Keratinocyte (primary cell): Measurements from ENCODE around the gene TRAP1. TPM values are rescaled to one million over a fixed set of nuclear protein-coding genes. Genes with fewer than 3 reads are reported as not detected.

ENCODE experiments used
- DNase-seq: peaks from one replicate; pipeline ENCODE4 v3.0.0-alpha.2; 2011; ENCODE audit warnings: low read depth, missing footprints, low spot score
- FAIRE-seq: peaks from 2 replicates; lab custom pipeline; 2011; peaks lifted over from hg19 to GRCh38; lab: Jason Lieb, UNC
- H2AFZ ChIP-seq: 2 replicates; pipeline ENCODE4 v1.6.0; 2012; ENCODE audit warnings: low read length, control low read depth, inconsistent platforms; ENCODE audit not compliant: control insufficient read depth
- H3K27ac ChIP-seq: 2 replicates; pipeline ENCODE4 v1.5.1; 2011; ENCODE audit warnings: low read length; ENCODE audit not compliant: control insufficient read depth, insufficient read depth
- H3K27me3 ChIP-seq: 3 replicates; pipeline ENCODE4 v1.6.0; 2011; ENCODE audit warnings: low read length; ENCODE audit not compliant: control insufficient read depth, insufficient read depth; ENCODE audit errors: extremely low read depth
- H3K36me3 ChIP-seq, 2 experiments: 2 replicates in 1 of 2; 3 replicates in 1 of 2; pipeline ENCODE4 v1.5.1; 2011; ENCODE audit warnings: low read length in 2 of 2, mild to moderate bottlenecking in 1 of 2; ENCODE audit not compliant: control insufficient read depth in 2 of 2, insufficient read depth in 2 of 2; ENCODE audit errors: extremely low read depth in 1 of 2
- H3K4me1 ChIP-seq: 3 replicates; pipeline ENCODE4 v1.5.1; 2011; ENCODE audit warnings: low read length; ENCODE audit not compliant: control insufficient read depth, insufficient read depth; ENCODE audit errors: extremely low read depth
- H3K4me2 ChIP-seq: 3 replicates; pipeline ENCODE4 v1.6.0; 2011; ENCODE audit warnings: low read depth, low read length; ENCODE audit not compliant: control insufficient read depth, insufficient read depth; ENCODE audit errors: extremely low read depth
- H3K4me3 ChIP-seq, 3 experiments: fragments of 200-600 bp in 1 of 3; sonication (generic) in 1 of 3; 2 replicates in 2 of 3; 3 replicates in 1 of 3; pipeline ENCODE4 v1.5.1; 2011 to 2016; ENCODE audit warnings: low read length in 3 of 3, mild to moderate bottlenecking in 3 of 3, control low read depth in 2 of 3, inconsistent platforms in 1 of 3, low read depth in 1 of 3, mixed read lengths in 1 of 3, mixed run types in 1 of 3, moderate library complexity in 1 of 3; ENCODE audit not compliant: control insufficient read depth in 2 of 3, insufficient read depth in 2 of 3; ENCODE audit errors: extremely low read depth in 1 of 3
- H3K79me2 ChIP-seq: 2 replicates; pipeline ENCODE4 v1.6.0; 2012; ENCODE audit warnings: low read length; ENCODE audit not compliant: control insufficient read depth, insufficient read depth
- H3K9ac ChIP-seq: 3 replicates; pipeline ENCODE4 v1.6.0; 2011; ENCODE audit warnings: low read length; ENCODE audit not compliant: control insufficient read depth, insufficient read depth; ENCODE audit errors: extremely low read depth
- H3K9me1 ChIP-seq: 3 replicates; pipeline ENCODE4 v1.6.0; 2011; ENCODE audit warnings: low read length; ENCODE audit not compliant: control insufficient read depth, insufficient read depth; ENCODE audit errors: extremely low read depth
- H3K9me3 ChIP-seq: 2 replicates; pipeline ENCODE4 v1.5.1; 2012; ENCODE audit warnings: low read depth, low read length; ENCODE audit not compliant: control insufficient read depth
- H4K20me1 ChIP-seq: 3 replicates; pipeline ENCODE4 v1.6.0; 2011; ENCODE audit warnings: low read length; ENCODE audit not compliant: control insufficient read depth, insufficient read depth; ENCODE audit errors: extremely low read depth
- EZH2 ChIP-seq: IDR thresholded peaks from one replicate; pipeline ENCODE4 v1.6.1; 2012; ENCODE audit warnings: inconsistent platforms, mild to moderate bottlenecking, low read length, moderate library complexity
- dilution Hi-C: fragments of 300-500 bp; cut with MboI; formaldehyde crosslinking; loops from one replicate; pipeline ENCODE4 v1.7.0; 2020; ENCODE audit warnings: low sequenced_read_pairs; ENCODE audit not compliant: extremely low pct_ligation_motif_present
- polyA plus RNA-seq, 5 experiments: library from polyadenylated mRNA; depleted of rRNA in 3 of 5; stranded (reverse) in 3 of 5; stranded (forward) in 1 of 5; unstranded in 1 of 5; fragments of >200 nt; gene quantifications; 1 replicate in 1 of 5; 2 replicates in 3 of 5; 3 replicates in 1 of 5; pipeline versions ENCODE4 v1.2.1 to v1.2.3, GENCODE V29; 2011 to 2012; ENCODE audit warnings: missing spikeins in 2 of 5, low read depth in 1 of 5, low replicate concordance in 1 of 5
- TF ChIP-seq, protein P1 (sequence below), 3 experiments: IDR thresholded peaks in 1 of 3; conservative IDR thresholded peaks in 1 of 3; optimal IDR thresholded peaks in 1 of 3; 2 replicates in 2 of 3; 3 replicates in 1 of 3; pipeline versions ENCODE3 to v1.5.1; 2011; ENCODE audit warnings: low read length in 3 of 3, mild to moderate bottlenecking in 3 of 3, moderate library complexity in 2 of 3, control low read depth in 1 of 3, inconsistent platforms in 1 of 3; ENCODE audit not compliant: insufficient read depth in 2 of 3; ENCODE audit errors: extremely low read depth in 1 of 3

TRAP1 gene
- polyA plus RNA-seq, 1 donor (not counting 4 experiments of a cell fraction or from before 2014, with no cell fraction given), result 106 TPM

DNA sequence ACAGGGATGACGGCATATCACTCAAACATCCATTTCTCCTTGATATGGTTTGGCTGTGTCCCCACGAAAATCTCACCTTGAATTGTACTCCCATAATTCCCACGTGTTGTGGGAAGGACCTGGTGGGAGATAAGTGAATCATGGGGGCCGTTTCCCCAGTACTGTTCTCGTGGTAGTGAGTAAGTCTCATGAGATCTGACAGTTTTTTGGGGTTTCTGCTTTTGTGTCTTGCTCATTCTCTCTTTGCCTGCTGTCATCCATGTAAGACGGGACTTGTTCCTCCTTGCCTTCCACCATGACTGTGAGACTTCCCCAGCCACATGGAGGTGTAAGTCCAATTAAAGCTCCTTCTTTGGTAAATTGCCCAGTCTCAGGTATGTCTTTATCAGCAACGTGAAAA lies 30.3 kb downstream of the TRAP1 start:
- H3K9ac ChIP-seq, result no peak overlapping the region
- H3K27me3 ChIP-seq, result no peaks in the 10 kb centered on the region
- H3K36me3 ChIP-seq, result peaks cover 15 to 26% of the 10 kb centered on the region in 2 experiments
- H3K4me1 ChIP-seq, result peaks cover 10% of the 10 kb centered on the region
- no peak overlapping the region for H3K4me3 ChIP-seq
- no peak for TF ChIP-seq EZH2
- TF ChIP-seq, protein P1, sequence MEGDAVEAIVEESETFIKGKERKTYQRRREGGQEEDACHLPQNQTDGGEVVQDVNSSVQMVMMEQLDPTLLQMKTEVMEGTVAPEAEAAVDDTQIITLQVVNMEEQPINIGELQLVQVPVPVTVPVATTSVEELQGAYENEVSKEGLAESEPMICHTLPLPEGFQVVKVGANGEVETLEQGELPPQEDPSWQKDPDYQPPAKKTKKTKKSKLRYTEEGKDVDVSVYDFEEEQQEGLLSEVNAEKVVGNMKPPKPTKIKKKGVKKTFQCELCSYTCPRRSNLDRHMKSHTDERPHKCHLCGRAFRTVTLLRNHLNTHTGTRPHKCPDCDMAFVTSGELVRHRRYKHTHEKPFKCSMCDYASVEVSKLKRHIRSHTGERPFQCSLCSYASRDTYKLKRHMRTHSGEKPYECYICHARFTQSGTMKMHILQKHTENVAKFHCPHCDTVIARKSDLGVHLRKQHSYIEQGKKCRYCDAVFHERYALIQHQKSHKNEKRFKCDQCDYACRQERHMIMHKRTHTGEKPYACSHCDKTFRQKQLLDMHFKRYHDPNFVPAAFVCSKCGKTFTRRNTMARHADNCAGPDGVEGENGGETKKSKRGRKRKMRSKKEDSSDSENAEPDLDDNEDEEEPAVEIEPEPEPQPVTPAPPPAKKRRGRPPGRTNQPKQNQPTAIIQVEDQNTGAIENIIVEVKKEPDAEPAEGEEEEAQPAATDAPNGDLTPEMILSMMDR (optimal IDR thresholded peaks at IDR 0.05 in 1 of 3, IDR thresholded peaks at IDR 0.05 in 1 of 3, conservative IDR thresholded peaks at IDR 0.05 in 1 of 3; ENCODE audit: extremely low read depth in 1 of 3, insufficient read depth in 2 of 3, low read length in 3 of 3), result no peak
- dilution Hi-C loops, result no loop called here
- no peaks in the 10 kb centered on the region for H4K20me1 ChIP-seq
- no peak overlapping the region for H2AFZ ChIP-seq
- H3K9me3 ChIP-seq, result no peaks in the 10 kb centered on the region
- H3K9me1 ChIP-seq, result no peaks in the 10 kb centered on the region
- DNase-seq (no peak), FAIRE-seq (no peak)
- H3K27ac ChIP-seq, result no peak overlapping the region
- peaks cover 2% of the 10 kb centered on the region for H3K79me2 ChIP-seq
- H3K4me2 ChIP-seq, result no peak overlapping the region

DNA sequence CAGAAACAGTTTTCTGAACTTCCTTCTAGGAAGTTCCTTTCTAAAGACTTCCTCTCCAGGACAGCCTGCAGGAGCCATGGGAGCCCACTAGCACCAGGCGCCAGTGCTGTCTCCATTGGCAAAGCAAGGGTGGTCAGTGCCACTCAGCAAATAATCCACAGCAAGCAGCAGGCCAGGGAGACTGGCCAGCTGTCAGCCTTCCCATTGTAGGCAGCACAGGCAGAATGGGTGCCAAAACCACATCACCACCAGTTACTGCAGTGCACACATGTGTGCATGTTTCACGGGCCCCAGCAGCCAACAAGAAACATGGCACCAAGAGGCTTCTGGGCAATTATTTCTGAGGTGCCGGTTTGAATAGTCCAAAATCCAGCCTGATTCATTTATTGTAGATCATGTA lies 36.1 kb downstream of the TRAP1 start:
- TF ChIP-seq, protein P1 (optimal IDR thresholded peaks at IDR 0.05 in 1 of 3, IDR thresholded peaks at IDR 0.05 in 1 of 3, conservative IDR thresholded peaks at IDR 0.05 in 1 of 3; ENCODE audit: extremely low read depth in 1 of 3, insufficient read depth in 2 of 3, low read length in 3 of 3), result no peak
- no peak for TF ChIP-seq EZH2
- H3K9ac ChIP-seq, result no peak overlapping the region
- no peak overlapping the region for H3K27ac ChIP-seq
- FAIRE-seq (no peak), DNase-seq (no peak)
- H3K4me3 ChIP-seq, result no peak overlapping the region
- H3K27me3 ChIP-seq, result no peaks in the 10 kb centered on the region
- dilution Hi-C loops, result no loop called here
- no peaks in the 10 kb centered on the region for H3K9me3 ChIP-seq
- H4K20me1 ChIP-seq, result no peaks in the 10 kb centered on the region
- no peaks in the 10 kb centered on the region for H3K9me1 ChIP-seq
- no peaks in the 10 kb centered on the region for H3K79me2 ChIP-seq
- peaks cover 25 to 26% of the 10 kb centered on the region in 2 experiments for H3K36me3 ChIP-seq
- H3K4me2 ChIP-seq, result no peak overlapping the region
- H3K4me1 ChIP-seq, result no peaks in the 10 kb centered on the region
- H2AFZ ChIP-seq, result no peak overlapping the region
